ENCODE measurements around the gene MORN5.

DNA sequence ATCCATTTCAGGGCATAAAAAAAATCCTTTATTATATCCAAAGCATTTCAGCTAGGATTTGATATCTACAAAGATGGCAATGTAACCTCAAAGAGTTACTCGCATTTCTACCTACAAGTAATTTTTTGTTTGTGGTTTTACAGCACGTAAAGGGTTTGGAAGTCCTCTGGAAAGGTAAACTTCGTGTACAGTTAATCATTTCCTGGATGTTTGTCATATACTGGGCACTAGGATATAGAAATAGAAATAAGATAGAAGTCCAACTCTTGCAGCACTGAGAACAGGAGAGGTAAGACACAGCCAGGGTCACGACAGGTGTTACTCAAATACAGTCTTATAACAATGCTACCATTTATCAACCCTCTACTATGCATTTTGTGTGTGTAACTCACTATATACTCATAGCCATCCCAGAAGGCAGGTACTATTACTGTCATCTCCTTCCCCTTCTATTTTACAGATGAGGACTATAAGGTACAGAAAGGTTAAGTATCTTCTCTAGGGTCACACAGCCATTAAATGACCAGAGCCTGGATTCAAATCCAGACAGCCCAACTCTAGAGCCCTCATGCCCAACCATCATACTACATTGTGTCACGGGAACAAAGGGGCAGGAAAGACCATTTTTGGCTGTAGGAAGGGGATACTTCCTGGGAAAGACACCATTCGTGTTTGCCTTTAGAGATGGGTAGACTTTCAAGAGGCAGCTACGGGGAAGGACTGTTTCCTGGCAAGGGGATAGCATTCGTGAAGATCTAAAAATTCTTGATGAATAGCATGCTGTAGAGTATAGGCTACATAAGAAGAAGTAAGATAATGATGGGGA lies 19.1 kb upstream of the MORN5 start:
- no peak for TF ChIP-seq RARB (CRISPR knock-in tag; IDR thresholded peaks at IDR 0.05)
- no peak for TF ChIP-seq PATZ1 (CRISPR knock-in tag; IDR thresholded peaks at IDR 0.05; ENCODE audit: borderline replicate concordance)
- TF ChIP-seq ZNF8 (CRISPR knock-in tag; IDR thresholded peaks at IDR 0.05): no peak
- TF ChIP-seq ARNTL (CRISPR knock-in tag; IDR thresholded peaks at IDR 0.05; ENCODE audit: borderline replicate concordance, low read depth): no peak

Data from SK-N-SH treated with all-trans-retinoic acid at 6 μM for 48 hours (cell line).